Measurements from ENCODE around the gene OTUD5.

GRCh38 chrX:48989483-48989882 lies 32.1 kb upstream of the OTUD5 start:
- no peak for TF ChIP-seq POLR2AphosphoS5 (IDR thresholded peaks at IDR 0.05; ENCODE audit: low read depth, low read length)
- TF ChIP-seq TCF7L2 (IDR thresholded peaks at IDR 0.05; ENCODE audit: low read depth, low read length): no peak

Data from Panc1 (cell line).